Trophoblast cell (in vitro differentiated cells and primary cell): Measurements from ENCODE around the gene CACNA2D3.

Experiments used
- DNase-seq, 2 donors: peaks; one replicate each; pipeline ENCODE4 v3.0.0-alpha.2; 2016
- H2AFZ ChIP-seq: 2 replicates; pipeline ENCODE4 v1.6.1; 2013; ENCODE audit warnings: low read length, moderate library complexity, mild to moderate bottlenecking; ENCODE audit not compliant: insufficient read depth, poor library complexity
- H2AK5ac ChIP-seq: 2 replicates; pipeline ENCODE4 v1.6.1; 2013; ENCODE audit warnings: mild to moderate bottlenecking, low read length
- H2BK120ac ChIP-seq: 2 replicates; pipeline ENCODE4 v1.6.1; 2013; ENCODE audit warnings: low read length, mild to moderate bottlenecking, moderate library complexity; ENCODE audit not compliant: insufficient read depth, poor library complexity
- H2BK12ac ChIP-seq: 2 replicates; pipeline ENCODE4 v1.6.1; 2013; ENCODE audit warnings: mild to moderate bottlenecking, low read length, moderate library complexity
- H2BK5ac ChIP-seq: 2 replicates; pipeline ENCODE4 v1.6.1; 2013; ENCODE audit warnings: low read length, low read depth, moderate library complexity, mild to moderate bottlenecking; ENCODE audit not compliant: poor library complexity
- H3K14ac ChIP-seq: 2 replicates; pipeline ENCODE4 v1.6.1; 2013; ENCODE audit warnings: mild to moderate bottlenecking, low read length
- H3K18ac ChIP-seq: 2 replicates; pipeline ENCODE4 v1.6.1; 2013; ENCODE audit warnings: mild to moderate bottlenecking, low read length
- H3K23ac ChIP-seq: 2 replicates; pipeline ENCODE4 v1.6.1; 2013; ENCODE audit warnings: low read length
- H3K27ac ChIP-seq: 2 replicates; pipeline ENCODE4 v1.5.1; 2013; ENCODE audit warnings: low read depth, mild to moderate bottlenecking, inconsistent platforms, low read length, moderate library complexity
- H3K27me3 ChIP-seq: 2 replicates; pipeline ENCODE4 v1.6.1; 2013; ENCODE audit warnings: inconsistent platforms, mild to moderate bottlenecking, low read length, moderate library complexity; ENCODE audit not compliant: insufficient read depth
- H3K36me3 ChIP-seq, 2 experiments: 1 replicate in 1 of 2; 2 replicates in 1 of 2; pipeline ENCODE4 v1.6.1; 2013; ENCODE audit warnings: low read length in 2 of 2, mild to moderate bottlenecking in 2 of 2, moderate library complexity in 1 of 2; ENCODE audit not compliant: insufficient read depth in 2 of 2, control insufficient read depth in 1 of 2
- H3K4ac ChIP-seq: 2 replicates; pipeline ENCODE4 v1.6.1; 2013; ENCODE audit warnings: low read depth, mild to moderate bottlenecking, low read length, moderate library complexity
- H3K4me1 ChIP-seq, 2 experiments: 1 replicate in 1 of 2; 2 replicates in 1 of 2; pipeline ENCODE4 v1.6.1; 2013; ENCODE audit warnings: low read length in 2 of 2, mild to moderate bottlenecking in 2 of 2, moderate library complexity in 1 of 2; ENCODE audit not compliant: insufficient read depth in 2 of 2, control insufficient read depth in 1 of 2
- H3K4me2 ChIP-seq: 2 replicates; pipeline ENCODE4 v1.6.1; 2013; ENCODE audit warnings: inconsistent platforms, mild to moderate bottlenecking, low read length, moderate library complexity
- H3K4me3 ChIP-seq: 2 replicates; pipeline ENCODE4 v1.5.1; 2013; ENCODE audit warnings: mild to moderate bottlenecking, low read depth, low read length, inconsistent platforms
- H3K79me1 ChIP-seq: one replicate; pipeline ENCODE4 v1.6.1; 2013; ENCODE audit warnings: low read length
- H3K79me2 ChIP-seq: 2 replicates; pipeline ENCODE4 v1.6.1; 2013; ENCODE audit warnings: low read length, mild to moderate bottlenecking; ENCODE audit not compliant: control insufficient read depth, insufficient read depth, poor library complexity
- H3K9ac ChIP-seq: 2 replicates; pipeline ENCODE4 v1.6.1; 2013; ENCODE audit warnings: mild to moderate bottlenecking, low read length
- H3K9me3 ChIP-seq: 2 replicates; pipeline ENCODE4 v1.6.1; 2013; ENCODE audit warnings: low read depth, mild to moderate bottlenecking, control low read depth, inconsistent platforms, low read length; ENCODE audit not compliant: insufficient read depth
- H4K12ac ChIP-seq: 2 replicates; pipeline ENCODE4 v1.6.1; 2013; ENCODE audit warnings: low read depth, mild to moderate bottlenecking, low read length, moderate library complexity
- H4K8ac ChIP-seq: 2 replicates; pipeline ENCODE4 v1.6.1; 2013; ENCODE audit warnings: low read depth, mild to moderate bottlenecking, low read length, moderate library complexity
- H4K91ac ChIP-seq: one replicate; pipeline ENCODE4 v1.6.1; 2013; ENCODE audit warnings: low read depth, mild to moderate bottlenecking, low read length, moderate library complexity
- WGBS: extraction: QIAGEN DNeasy Blood & Tissue Kit; methylation state at CpG from one replicate; pipeline ENCODE4 v1.1.7; 2013; ENCODE audit warnings: missing lambda C conversion rate; ENCODE audit not compliant: insufficient read length, insufficient coverage; ENCODE audit errors: extremely low coverage; 5-methylcytosine and 5-hydroxymethylcytosine counted together

CACNA2D3 gene

GRCh38 chr3:54819946-54820345, 697.6 kb downstream of the CACNA2D3 start:
- Histone ChIP-seq H2BK120ac (no peak overlapping the region), H3K79me1 (no peaks in the 10 kb centered on the region), H3K14ac (no peak overlapping the region), H4K8ac (no peak overlapping the region), H4K91ac (no peak overlapping the region), H3K79me2 (no peaks in the 10 kb centered on the region), H2AK5ac (no peak overlapping the region), H2BK5ac (no peak overlapping the region), H3K36me3 (no peaks in the 10 kb centered on the region), H4K12ac (no peak overlapping the region), H3K9me3 (no peaks in the 10 kb centered on the region), H3K9ac (no peak overlapping the region), H3K23ac (no peak overlapping the region), H3K27ac (no peak overlapping the region), H2AFZ (no peak overlapping the region), H3K4me1 (no peaks in the 10 kb centered on the region), H3K27me3 (no peaks in the 10 kb centered on the region), H3K18ac (no peak overlapping the region), H3K4me3 (no peak overlapping the region), H3K4me2 (no peak overlapping the region), H3K4ac (no peak overlapping the region), H2BK12ac (no peak overlapping the region)
- DNase-seq: peak in 1 of 2 donors; percentile 2
- WGBS: no CpG with 5 or more reads among the region's 5 CpGs

GRCh38 chr3:54822206-54822605, 699.9 kb downstream of the CACNA2D3 start:
- WGBS: no CpG with 5 or more reads among the region's 1 CpG
- no peak overlapping the region for H4K91ac ChIP-seq
- H3K79me1 ChIP-seq: no peaks in the 10 kb centered on the region
- no peaks in the 10 kb centered on the region for H3K79me2 ChIP-seq
- no peak overlapping the region for H4K12ac ChIP-seq
- no peak overlapping the region for H3K23ac ChIP-seq
- no peaks in the 10 kb centered on the region for H3K4me1 ChIP-seq
- H3K4me3 ChIP-seq: no peak overlapping the region
- H3K14ac ChIP-seq: no peak overlapping the region
- H3K27me3 ChIP-seq: no peaks in the 10 kb centered on the region
- H3K27ac ChIP-seq: no peak overlapping the region
- no peak overlapping the region for H2AFZ ChIP-seq
- no peak overlapping the region for H4K8ac ChIP-seq
- no peak overlapping the region for H3K18ac ChIP-seq
- H3K4me2 ChIP-seq: no peak overlapping the region
- H2BK120ac ChIP-seq: no peak overlapping the region
- H2BK12ac ChIP-seq: no peak overlapping the region
- DNase-seq: no peak
- H2BK5ac ChIP-seq: no peak overlapping the region
- no peaks in the 10 kb centered on the region for H3K9me3 ChIP-seq
- H3K9ac ChIP-seq: no peak overlapping the region
- no peak overlapping the region for H2AK5ac ChIP-seq
- H3K4ac ChIP-seq: no peak overlapping the region
- no peaks in the 10 kb centered on the region for H3K36me3 ChIP-seq

- Histone ChIP-seq H2BK5ac (no peak overlapping the region), H3K18ac (no peak overlapping the region), H3K27ac (no peak overlapping the region), H3K4me3 (no peak overlapping the region), H3K4ac (no peak overlapping the region), H3K9ac (no peak overlapping the region), H3K27me3 (no peaks in the 10 kb centered on the region), H3K4me1 (no peaks in the 10 kb centered on the region), H2AFZ (no peak overlapping the region), H4K91ac (no peak overlapping the region), H3K36me3 (no peaks in the 10 kb centered on the region), H3K79me1 (no peaks in the 10 kb centered on the region), H3K4me2 (no peak overlapping the region), H3K23ac (no peak overlapping the region), H2BK120ac (no peak overlapping the region), H4K12ac (no peak overlapping the region), H3K9me3 (peaks cover 3% of the 10 kb centered on the region), H3K79me2 (no peaks in the 10 kb centered on the region), H2AK5ac (no peak overlapping the region), H2BK12ac (no peak overlapping the region), H3K14ac (no peak overlapping the region), H4K8ac (no peak overlapping the region)
- no peak for DNase-seq
- no CpG with 5 or more reads among the region's 3 CpGs for WGBS
Measured at GRCh38 chr3:54826251-54826691, 703.9 kb downstream of the CACNA2D3 start.

- no peak overlapping the region for H2AFZ ChIP-seq
- no peak overlapping the region for H3K23ac ChIP-seq
- no peak overlapping the region for H3K18ac ChIP-seq
- no peak overlapping the region for H2BK12ac ChIP-seq
- no peak overlapping the region for H3K9ac ChIP-seq
- H3K79me2 ChIP-seq: no peaks in the 10 kb centered on the region
- H3K79me1 ChIP-seq: no peaks in the 10 kb centered on the region
- no peak for DNase-seq
- no peak overlapping the region for H4K8ac ChIP-seq
- H2BK5ac ChIP-seq: no peak overlapping the region
- no peaks in the 10 kb centered on the region for H3K4me1 ChIP-seq
- peaks cover 3% of the 10 kb centered on the region for H3K9me3 ChIP-seq
- WGBS: no CpG with 5 or more reads among the region's 9 CpGs
- no peak overlapping the region for H3K27ac ChIP-seq
- H2AK5ac ChIP-seq: no peak overlapping the region
- H3K4ac ChIP-seq: no peak overlapping the region
- no peak overlapping the region for H4K12ac ChIP-seq
- H3K4me2 ChIP-seq: no peak overlapping the region
- H3K4me3 ChIP-seq: no peak overlapping the region
- no peak overlapping the region for H3K14ac ChIP-seq
- H3K27me3 ChIP-seq: no peaks in the 10 kb centered on the region
- no peak overlapping the region for H4K91ac ChIP-seq
- no peak overlapping the region for H2BK120ac ChIP-seq
- no peaks in the 10 kb centered on the region for H3K36me3 ChIP-seq
Measured at GRCh38 chr3:54827056-54827687, 704.8 kb downstream of the CACNA2D3 start.
